Measurements from ENCODE around the gene DECR2. TPM values are rescaled to one million over a fixed set of nuclear protein-coding genes. Genes with fewer than 3 reads are reported as not detected.

The DECR2 gene
- total and polyA plus RNA-seq, 2 of the 13 experiments (the other 11 are each of a cell fraction or from before 2014, with no cell fraction given): 36.3 to 44.6 TPM

DNA sequence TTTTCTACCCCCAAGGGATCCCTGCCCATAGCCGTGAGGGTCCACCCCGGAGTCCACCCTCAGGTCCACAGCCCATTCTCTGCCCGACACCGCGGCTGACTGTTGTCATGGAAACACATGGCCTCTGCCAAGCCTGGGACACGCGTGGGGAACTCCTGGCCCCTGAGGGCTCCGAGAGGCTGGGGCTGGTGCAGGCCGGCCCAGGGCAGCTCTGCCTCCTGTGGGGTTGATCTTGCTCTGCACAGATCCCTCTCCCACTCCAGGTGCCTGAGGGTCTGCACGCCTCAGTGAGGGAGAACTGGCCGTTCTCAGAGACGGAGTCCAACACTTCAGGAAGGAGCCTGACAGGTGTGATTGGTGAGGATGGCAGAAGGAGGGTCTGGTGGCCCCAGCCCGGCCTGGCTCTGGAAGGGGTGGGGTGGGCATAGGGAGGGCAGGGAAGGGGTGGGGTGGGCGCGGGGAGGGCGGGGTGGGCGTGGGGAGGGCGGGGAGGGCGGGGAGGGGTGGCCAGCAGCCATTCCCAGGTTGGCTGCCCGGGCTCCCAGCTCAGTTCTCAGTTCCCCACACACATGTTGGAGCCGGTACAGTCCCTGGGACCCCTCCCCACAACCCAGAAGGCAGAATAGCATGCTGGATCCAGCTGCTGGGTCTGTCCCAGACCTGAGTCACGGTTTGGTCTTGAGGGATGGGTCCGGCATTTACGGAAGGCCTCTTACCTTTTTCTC, 37.8 kb upstream of the DECR2 start (continued):
- TF ChIP-seq, protein P1, sequence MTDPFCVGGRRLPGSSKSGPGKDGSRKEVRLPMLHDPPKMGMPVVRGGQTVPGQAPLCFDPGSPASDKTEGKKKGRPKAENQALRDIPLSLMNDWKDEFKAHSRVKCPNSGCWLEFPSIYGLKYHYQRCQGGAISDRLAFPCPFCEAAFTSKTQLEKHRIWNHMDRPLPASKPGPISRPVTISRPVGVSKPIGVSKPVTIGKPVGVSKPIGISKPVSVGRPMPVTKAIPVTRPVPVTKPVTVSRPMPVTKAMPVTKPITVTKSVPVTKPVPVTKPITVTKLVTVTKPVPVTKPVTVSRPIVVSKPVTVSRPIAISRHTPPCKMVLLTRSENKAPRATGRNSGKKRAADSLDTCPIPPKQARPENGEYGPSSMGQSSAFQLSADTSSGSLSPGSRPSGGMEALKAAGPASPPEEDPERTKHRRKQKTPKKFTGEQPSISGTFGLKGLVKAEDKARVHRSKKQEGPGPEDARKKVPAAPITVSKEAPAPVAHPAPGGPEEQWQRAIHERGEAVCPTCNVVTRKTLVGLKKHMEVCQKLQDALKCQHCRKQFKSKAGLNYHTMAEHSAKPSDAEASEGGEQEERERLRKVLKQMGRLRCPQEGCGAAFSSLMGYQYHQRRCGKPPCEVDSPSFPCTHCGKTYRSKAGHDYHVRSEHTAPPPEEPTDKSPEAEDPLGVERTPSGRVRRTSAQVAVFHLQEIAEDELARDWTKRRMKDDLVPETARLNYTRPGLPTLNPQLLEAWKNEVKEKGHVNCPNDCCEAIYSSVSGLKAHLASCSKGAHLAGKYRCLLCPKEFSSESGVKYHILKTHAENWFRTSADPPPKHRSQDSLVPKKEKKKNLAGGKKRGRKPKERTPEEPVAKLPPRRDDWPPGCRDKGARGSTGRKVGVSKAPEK (CRISPR knock-in tag; IDR thresholded peaks at IDR 0.05; ENCODE audit: borderline replicate concordance): 0 out of 2 replicates have a peak, but pooled peaks have one; percentile 29
- TF ChIP-seq MED8 (CRISPR knock-in tag; IDR thresholded peaks at IDR 0.05; ENCODE audit: insufficient replicate concordance): no peak
- TF ChIP-seq, protein P2, sequence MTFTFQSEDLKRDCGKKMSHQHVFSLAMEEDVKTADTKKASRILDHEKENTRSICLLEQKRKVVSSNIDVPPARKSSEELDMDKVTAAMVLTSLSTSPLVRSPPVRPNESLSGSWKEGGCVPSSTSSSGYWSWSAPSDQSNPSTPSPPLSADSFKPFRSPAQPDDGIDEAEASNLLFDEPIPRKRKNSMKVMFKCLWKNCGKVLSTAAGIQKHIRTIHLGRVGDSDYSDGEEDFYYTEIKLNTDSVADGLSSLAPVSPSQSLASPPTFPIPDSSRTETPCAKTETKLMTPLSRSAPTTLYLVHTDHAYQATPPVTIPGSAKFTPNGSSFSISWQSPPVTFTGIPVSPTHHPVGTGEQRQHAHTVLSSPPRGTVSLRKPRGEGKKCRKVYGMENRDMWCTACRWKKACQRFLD (CRISPR knock-in tag; IDR thresholded peaks at IDR 0.05; ENCODE audit: borderline replicate concordance): no peak
- no peak for TF ChIP-seq MAF1 (CRISPR knock-in tag; IDR thresholded peaks at IDR 0.05; ENCODE audit: borderline replicate concordance)
- TF ChIP-seq ZC3H13 (CRISPR knock-in tag; IDR thresholded peaks at IDR 0.05): peak; percentile 3; the same call in 1 of the 2 replicates
- TF ChIP-seq ZFP90 (CRISPR knock-in tag; IDR thresholded peaks at IDR 0.05; ENCODE audit: borderline replicate concordance): peak; percentile 44; the same call in 1 of the 2 replicates
- TF ChIP-seq, protein P3, sequence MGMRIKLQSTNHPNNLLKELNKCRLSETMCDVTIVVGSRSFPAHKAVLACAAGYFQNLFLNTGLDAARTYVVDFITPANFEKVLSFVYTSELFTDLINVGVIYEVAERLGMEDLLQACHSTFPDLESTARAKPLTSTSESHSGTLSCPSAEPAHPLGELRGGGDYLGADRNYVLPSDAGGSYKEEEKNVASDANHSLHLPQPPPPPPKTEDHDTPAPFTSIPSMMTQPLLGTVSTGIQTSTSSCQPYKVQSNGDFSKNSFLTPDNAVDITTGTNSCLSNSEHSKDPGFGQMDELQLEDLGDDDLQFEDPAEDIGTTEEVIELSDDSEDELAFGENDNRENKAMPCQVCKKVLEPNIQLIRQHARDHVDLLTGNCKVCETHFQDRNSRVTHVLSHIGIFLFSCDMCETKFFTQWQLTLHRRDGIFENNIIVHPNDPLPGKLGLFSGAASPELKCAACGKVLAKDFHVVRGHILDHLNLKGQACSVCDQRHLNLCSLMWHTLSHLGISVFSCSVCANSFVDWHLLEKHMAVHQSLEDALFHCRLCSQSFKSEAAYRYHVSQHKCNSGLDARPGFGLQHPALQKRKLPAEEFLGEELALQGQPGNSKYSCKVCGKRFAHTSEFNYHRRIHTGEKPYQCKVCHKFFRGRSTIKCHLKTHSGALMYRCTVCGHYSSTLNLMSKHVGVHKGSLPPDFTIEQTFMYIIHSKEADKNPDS (CRISPR knock-in tag; IDR thresholded peaks at IDR 0.05): 0 out of 2 replicates have a peak, but pooled peaks have one; percentile 55
- TF ChIP-seq YEATS4 (CRISPR knock-in tag; IDR thresholded peaks at IDR 0.05; ENCODE audit: borderline replicate concordance): 0 out of 2 replicates have a peak, but pooled peaks have one; percentile 10
- TF ChIP-seq, protein P4, sequence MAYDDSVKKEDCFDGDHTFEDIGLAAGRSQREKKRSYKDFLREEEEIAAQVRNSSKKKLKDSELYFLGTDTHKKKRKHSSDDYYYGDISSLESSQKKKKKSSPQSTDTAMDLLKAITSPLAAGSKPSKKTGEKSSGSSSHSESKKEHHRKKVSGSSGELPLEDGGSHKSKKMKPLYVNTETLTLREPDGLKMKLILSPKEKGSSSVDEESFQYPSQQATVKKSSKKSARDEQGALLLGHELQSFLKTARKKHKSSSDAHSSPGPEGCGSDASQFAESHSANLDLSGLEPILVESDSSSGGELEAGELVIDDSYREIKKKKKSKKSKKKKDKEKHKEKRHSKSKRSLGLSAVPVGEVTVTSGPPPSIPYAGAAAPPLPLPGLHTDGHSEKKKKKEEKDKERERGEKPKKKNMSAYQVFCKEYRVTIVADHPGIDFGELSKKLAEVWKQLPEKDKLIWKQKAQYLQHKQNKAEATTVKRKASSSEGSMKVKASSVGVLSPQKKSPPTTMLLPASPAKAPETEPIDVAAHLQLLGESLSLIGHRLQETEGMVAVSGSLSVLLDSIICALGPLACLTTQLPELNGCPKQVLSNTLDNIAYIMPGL (CRISPR knock-in tag; IDR thresholded peaks at IDR 0.05; ENCODE audit: borderline replicate concordance in 1 of 2, low read depth in 1 of 2): 0 out of 4 replicates have a peak, but pooled peaks of 1 of the 2 experiments have one; percentile 13
- TF ChIP-seq LCORL (IDR thresholded peaks at IDR 0.05): no peak
- TF ChIP-seq LCORL (CRISPR knock-in tag; IDR thresholded peaks at IDR 0.05): 0 out of 2 replicates have a peak, but pooled peaks have one; percentile 38

Measured in HepG2 (cell line).